Natural killer cell treated with Interleukin-12 subunit alpha and Interleukin-12 subunit beta and Interleukin-15 and Interleukin-18, amount 100 ng/mL, for 72 hours (primary cell): ENCODE results near the gene PCDHGB1. TPM values are rescaled to one million over a fixed set of nuclear protein-coding genes. Genes with fewer than 3 reads are reported as not detected.

ENCODE experiments used
- ATAC-seq, 2 donors: fragments of 150-1000 bp; cut with Tn5 transposase in 1 of 2; sonication (Bioruptor Pico), chemical (Tn5 transposase) in 1 of 2; 2 replicates each; pipeline ENCODE4 v1.10.0; 2021
- DNase-seq: peaks from one replicate; pipeline ENCODE4 v3.0.0; 2022; ENCODE audit warnings: low spot score
- H3K27ac Mint-ChIP-seq, 2 donors: 1 replicate in 1 of 2; 2 replicates in 1 of 2; pipeline ENCODE4 v1.8.0; 2022; ENCODE audit warnings: mixed read lengths in 2 of 2, mild to moderate bottlenecking in 1 of 2, moderate library complexity in 1 of 2
- H3K27me3 Mint-ChIP-seq, 2 donors: 1 replicate in 1 of 2; 2 replicates in 1 of 2; pipeline ENCODE4 v1.8.0; 2022; ENCODE audit warnings: mixed read lengths in 2 of 2
- H3K36me3 Mint-ChIP-seq: one replicate; pipeline ENCODE4 v1.8.0; 2022; ENCODE audit warnings: mixed read lengths
- H3K4me1 Mint-ChIP-seq, 2 donors: 1 replicate in 1 of 2; 2 replicates in 1 of 2; pipeline ENCODE4 v1.8.0; 2022; ENCODE audit warnings: low read depth in 2 of 2, mixed read lengths in 2 of 2, mild to moderate bottlenecking in 1 of 2
- H3K4me3 Mint-ChIP-seq: one replicate; pipeline ENCODE4 v1.8.0; 2022; ENCODE audit warnings: mixed read lengths
- H3K9me3 Mint-ChIP-seq: 2 replicates; pipeline ENCODE4 v1.8.0; 2022; ENCODE audit warnings: mixed read lengths
- total RNA-seq, 2 donors: library from RNA; stranded (reverse); gene quantifications; one replicate each; pipeline ENCODE4 v1.2.3, GENCODE V29; 2022

The PCDHGB1 gene
- total RNA-seq, 2 donors from 2014 or later, result 0.12 to 0.17 TPM

DNA sequence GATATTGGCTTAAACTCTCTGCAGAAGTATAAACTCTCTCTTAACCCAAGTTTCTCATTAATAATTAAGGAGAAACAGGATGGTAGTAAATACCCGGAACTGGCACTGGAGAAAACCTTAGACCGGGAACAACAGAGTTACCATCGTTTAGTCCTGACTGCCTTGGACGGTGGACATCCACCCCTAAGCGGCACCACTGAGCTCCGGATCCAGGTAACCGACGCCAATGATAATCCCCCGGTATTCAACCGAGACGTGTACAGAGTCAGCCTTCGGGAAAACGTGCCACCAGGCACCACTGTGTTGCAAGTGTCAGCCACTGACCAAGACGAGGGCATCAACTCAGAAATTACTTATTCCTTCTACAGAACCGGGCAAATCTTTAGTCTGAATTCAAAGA, 48.7 kb downstream of the PCDHGB1 start:
- Mint-ChIP-seq H3K9me3 (peaks cover 4% of the 10 kb centered on the region), H3K4me3 (peak overlapping the region; percentile 15), H3K36me3 (peaks cover 17% of the 10 kb centered on the region), H3K27ac (no peak overlapping the region), H3K27me3 (peaks cover 36 to 55% of the 10 kb centered on the region in 2 donors), H3K4me1 (peaks cover 6 to 10% of the 10 kb centered on the region in 2 donors)
- DNase-seq, result no peak
- no peak for ATAC-seq

DNA sequence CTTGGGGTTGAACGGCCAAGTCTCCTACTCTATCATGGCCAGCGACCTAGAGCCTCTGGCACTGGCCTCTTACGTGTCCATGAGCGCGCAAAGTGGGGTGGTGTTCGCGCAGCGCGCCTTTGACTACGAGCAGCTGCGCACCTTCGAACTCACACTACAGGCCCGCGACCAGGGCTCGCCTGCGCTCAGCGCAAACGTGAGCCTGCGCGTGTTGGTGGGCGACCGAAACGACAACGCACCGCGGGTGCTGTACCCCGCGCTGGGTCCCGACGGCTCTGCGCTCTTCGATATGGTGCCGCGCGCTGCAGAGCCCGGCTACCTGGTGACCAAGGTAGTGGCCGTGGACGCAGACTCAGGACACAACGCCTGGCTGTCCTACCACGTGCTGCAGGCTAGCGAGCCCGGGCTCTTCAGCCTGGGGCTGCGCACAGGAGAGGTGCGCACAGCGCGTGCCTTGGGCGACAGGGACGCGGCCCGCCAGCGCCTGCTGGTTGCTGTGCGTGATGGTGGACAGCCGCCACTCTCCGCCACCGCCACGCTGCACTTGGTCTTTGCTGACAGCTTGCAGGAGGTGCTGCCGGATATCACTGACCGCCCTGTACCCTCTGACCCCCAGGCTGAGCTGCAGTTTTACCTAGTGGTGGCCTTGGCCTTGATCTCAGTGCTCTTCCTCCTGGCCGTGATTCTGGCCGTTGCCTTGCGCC, 49.8 kb downstream of the PCDHGB1 start:
- ATAC-seq (no peak), DNase-seq (no peak)
- Mint-ChIP-seq H3K4me3 (peak overlapping the region; percentile 12), H3K36me3 (peaks cover 12% of the 10 kb centered on the region), H3K9me3 (peaks cover 4% of the 10 kb centered on the region), H3K27ac (no peak overlapping the region), H3K4me1 (peaks cover 6 to 10% of the 10 kb centered on the region in 2 donors), H3K27me3 (peaks cover 38 to 56% of the 10 kb centered on the region in 2 donors)

Other genes starting within 250 kb of the PCDHGB1 start
- gene PCDHB3, start 249.6 kb upstream of the PCDHGB1 start, total RNA-seq, result not detected
- gene PCDHB4, start 228.3 kb upstream of the PCDHGB1 start, total RNA-seq, result not detected
- not detected for gene PCDHB5, start 214.9 kb upstream of the PCDHGB1 start, total RNA-seq
- gene PCDHB6, start 200.0 kb upstream of the PCDHGB1 start, total RNA-seq, result not detected
- not detected for gene PCDHB7, start 177.5 kb upstream of the PCDHGB1 start, total RNA-seq
- not detected for gene PCDHB8, start 172.3 kb upstream of the PCDHGB1 start, total RNA-seq
- gene PCDHB16, start 167.7 kb upstream of the PCDHGB1 start, total RNA-seq, result not detected
- gene PCDHB9, start 162.9 kb upstream of the PCDHGB1 start, total RNA-seq, result under 1 TPM in 1 of 2 donors, not detected in 1; 0.17 TPM
- gene PCDHB10, start 157.7 kb upstream of the PCDHGB1 start, total RNA-seq, result not detected
- gene PCDHB11, start 150.5 kb upstream of the PCDHGB1 start, total RNA-seq, result not detected
- not detected for gene PCDHB12, start 141.4 kb upstream of the PCDHGB1 start, total RNA-seq
- gene PCDHB13, start 136.2 kb upstream of the PCDHGB1 start, total RNA-seq, result under 1 TPM in 1 of 2 donors, not detected in 1; 0.10 TPM
- gene PCDHB14, start 126.8 kb upstream of the PCDHGB1 start, total RNA-seq, result not detected
- gene PCDHB15, start 104.7 kb upstream of the PCDHGB1 start, total RNA-seq, result not detected
- gene SLC25A2, start 46.0 kb upstream of the PCDHGB1 start, total RNA-seq, result 1 to 10 TPM in 1 of 2 donors, under 1 TPM in 1; 0.67 to 2.2 TPM
- 10 to 100 TPM; 52.5 to 63.5 TPM for gene TAF7, start 29.3 kb upstream of the PCDHGB1 start, total RNA-seq
- gene PCDHGA1, start 19.6 kb upstream of the PCDHGB1 start, total RNA-seq, result under 1 TPM in 1 of 2 donors, not detected in 1; 0.07 TPM
- not detected for gene PCDHGA2, start 11.3 kb upstream of the PCDHGB1 start, total RNA-seq
- gene PCDHGA3, start 6.3 kb upstream of the PCDHGB1 start, total RNA-seq, result not detected
- under 1 TPM; 0.48 to 0.50 TPM for gene PCDHGA4, start 4.9 kb downstream of the PCDHGB1 start, total RNA-seq
- gene PCDHGB2, start 9.9 kb downstream of the PCDHGB1 start, total RNA-seq, result under 1 TPM; 0.47 to 0.76 TPM
- gene PCDHGA5, start 14.1 kb downstream of the PCDHGB1 start, total RNA-seq, result under 1 TPM; 0.33 to 0.36 TPM
- gene PCDHGB3, start 20.1 kb downstream of the PCDHGB1 start, total RNA-seq, result under 1 TPM; 0.71 to 0.81 TPM
- gene PCDHGA6, start 23.8 kb downstream of the PCDHGB1 start, total RNA-seq, result under 1 TPM; 0.40 to 0.73 TPM
- gene PCDHGA7, start 32.6 kb downstream of the PCDHGB1 start, total RNA-seq, result under 1 TPM; 0.10 to 0.25 TPM
- under 1 TPM; 0.29 to 0.39 TPM for gene PCDHGB4, start 37.6 kb downstream of the PCDHGB1 start, total RNA-seq
- under 1 TPM; 0.19 to 0.20 TPM for gene PCDHGA8, start 42.5 kb downstream of the PCDHGB1 start, total RNA-seq
- 1 to 10 TPM; 1.7 to 2.8 TPM for gene PCDHGB5, start 47.8 kb downstream of the PCDHGB1 start, total RNA-seq
- under 1 TPM; 0.71 to 0.92 TPM for gene PCDHGA9, start 52.7 kb downstream of the PCDHGB1 start, total RNA-seq
- 1 to 10 TPM in 1 of 2 donors, under 1 TPM in 1; 0.89 to 1.1 TPM for gene PCDHGB6, start 57.9 kb downstream of the PCDHGB1 start, total RNA-seq
- gene PCDHGA10, start 62.9 kb downstream of the PCDHGB1 start, total RNA-seq, result 1 to 10 TPM in 1 of 2 donors, under 1 TPM in 1; 0.67 to 1.2 TPM
- under 1 TPM; 0.33 to 0.95 TPM for gene PCDHGB7, start 67.6 kb downstream of the PCDHGB1 start, total RNA-seq
- under 1 TPM; 0.33 to 0.55 TPM for gene PCDHGA11, start 71.0 kb downstream of the PCDHGB1 start, total RNA-seq
- gene PCDHGA12, start 80.4 kb downstream of the PCDHGB1 start, total RNA-seq, result 1 to 10 TPM in 1 of 2 donors, under 1 TPM in 1; 0.69 to 1.4 TPM
- gene PCDHGC3, start 125.9 kb downstream of the PCDHGB1 start, total RNA-seq, result 1 to 10 TPM in 1 of 2 donors, under 1 TPM in 1; 0.33 to 1.8 TPM
- gene PCDHGC4, start 134.9 kb downstream of the PCDHGB1 start, total RNA-seq, result under 1 TPM in 1 of 2 donors, not detected in 1; 0.26 TPM
- under 1 TPM in 1 of 2 donors, not detected in 1; 0.17 TPM for gene PCDHGC5, start 139.0 kb downstream of the PCDHGB1 start, total RNA-seq